Left lung (tissue), 14 donors: ENCODE results near the gene NEIL1. TPM values are rescaled to one million over a fixed set of nuclear protein-coding genes. Genes with fewer than 3 reads are reported as not detected.
"Not testable (repeated sequence)": the region's sequence is repeated elsewhere in the genome, so short reads cannot be mapped to it uniquely, and the experiment has no call there.

Source experiments
- ATAC-seq: fragments of 200-7000 bp; cut with Tn5 transposase; one replicate; pipeline ENCODE4 v1.9.1; 2020; ENCODE audit warnings: moderate library complexity
- DNase-seq, 4 donors: peaks; one replicate each; pipeline ENCODE4 v3.0.0-alpha.2; 2013 to 2020
- H3K27ac ChIP-seq, 2 donors: fragments of 200-600 bp; sonication (generic) in 1 of 2; one replicate each; pipeline versions ENCODE4 v1.5.0 to v1.8.0; 2020 to 2021
- H3K27me3 ChIP-seq, 2 donors: fragments of 200-600 bp; sonication (generic) in 1 of 2; one replicate each; pipeline versions ENCODE4 v1.5.0 to v1.8.0; 2020 to 2021
- H3K36me3 ChIP-seq, 2 donors: fragments of 200-600 bp; sonication (generic) in 1 of 2; one replicate each; pipeline versions ENCODE4 v1.5.0 to v1.8.0; 2020 to 2021
- H3K4me1 ChIP-seq, 2 donors: fragments of 200-600 bp; one replicate each; pipeline ENCODE4 v1.8.0; 2021
- H3K4me3 ChIP-seq, 2 donors: fragments of 200-600 bp; sonication (generic) in 1 of 2; one replicate each; pipeline versions ENCODE4 v1.5.0 to v1.8.0; 2020 to 2021; ENCODE audit warnings: mild to moderate bottlenecking in 1 of 2
- H3K9me3 ChIP-seq, 2 donors: fragments of 200-600 bp; sonication (generic) in 1 of 2; one replicate each; pipeline versions ENCODE4 v1.5.0 to v1.8.0; 2020 to 2021
- CTCF ChIP-seq, 2 donors: fragments of 200-600 bp; sonication (generic) in 1 of 2; IDR thresholded peaks; one replicate each; pipeline versions ENCODE4 v1.5.0 to v1.8.0; 2021; ENCODE audit warnings: antibody characterized with exemption in 2 of 2
- intact Hi-C, 2 donors: fragments of 100-400 bp; cut with DNase I; formaldehyde crosslinking; loops; one replicate each; pipeline versions ENCODE4 v1.11.2 to v1.14.2; 2022
- long read RNA-seq, 12 donors: library from polyadenylated mRNA in 2 of 12; unstranded in 2 of 12; transcript quantifications; one replicate each; pipeline ENCODE4 v2.0.0 and lab custom pipeline, GENCODE V29; 2019 to 2026
- polyA plus RNA-seq, 6 donors: library from polyadenylated mRNA; unstranded; fragments of 120-200 nt; gene quantifications; one replicate each; pipeline ENCODE4 v1.2.1, GENCODE V29; 2013; ENCODE audit not compliant: insufficient read length in 6 of 6
- total RNA-seq, 2 donors: library from RNA; stranded (reverse); fragmentation: NEBNext Ultra II Directional; extraction: Animal tissue kit (Norgen Biotek cat#: 25700); gene quantifications; one replicate each; pipeline ENCODE4 v1.2.1, GENCODE V29; 2021
- donor health status: DM: no; HTN: yes; CAD: no.
- donor health status: DM: no; HTN: no; CAD: no.

Gene NEIL1
- 10 to 100 TPM; 31.3 to 34.0 TPM for total RNA-seq
- 10 to 100 TPM; 23.1 to 36.9 (median 31.8) TPM for polyA plus RNA-seq
- long read RNA-seq, donor 1, partial matches to known transcripts, result 0 of 5 reads
- long read RNA-seq, donor 1, other reads (novel, unspliced or antisense), result 0 of 5 reads
- long read RNA-seq, donor 2, partial matches to known transcripts, result 8 of 12 reads
- long read RNA-seq, donor 2, other reads (novel, unspliced or antisense), result 0 of 12 reads
- long read RNA-seq, donor 3, result 0 reads
- long read RNA-seq, donor 4, partial matches to known transcripts, result 10 of 27 reads
- long read RNA-seq, donor 4, other reads (novel, unspliced or antisense), result 16 of 27 reads
- long read RNA-seq, donor 5, partial matches to known transcripts, result 10 of 27 reads
- long read RNA-seq, donor 5, other reads (novel, unspliced or antisense), result 9 of 27 reads
- long read RNA-seq, donor 6, partial matches to known transcripts, result 0 of 5 reads
- long read RNA-seq, donor 6, other reads (novel, unspliced or antisense), result 0 of 5 reads
- long read RNA-seq, donor 7, partial matches to known transcripts, result 0 of 2 reads
- long read RNA-seq, donor 7, other reads (novel, unspliced or antisense), result 0 of 2 reads
- long read RNA-seq, donor 8, partial matches to known transcripts, result 22 of 28 reads
- long read RNA-seq, donor 8, other reads (novel, unspliced or antisense), result 0 of 28 reads
- long read RNA-seq, donor 9, result 0 reads
- long read RNA-seq, donor 10, partial matches to known transcripts, result 3 of 22 reads
- long read RNA-seq, donor 10, other reads (novel, unspliced or antisense), result 13 of 22 reads
- long read RNA-seq, donor 11, result 0 reads
- long read RNA-seq, donor 12, partial matches to known transcripts, result 0 of 2 reads
- long read RNA-seq, donor 12, other reads (novel, unspliced or antisense), result 0 of 2 reads

- H3K36me3 ChIP-seq, result no peaks in the 10 kb centered on the region
- peak within 1 kb of the TSS; percentile 56 to 71 for H3K27ac ChIP-seq
- H3K4me1 ChIP-seq, result peaks cover 11 to 59% of the 10 kb centered on the region in 2 donors
- H3K27me3 ChIP-seq, result peaks cover 0 to 37% of the 10 kb centered on the region in 2 donors
- no peaks in the 10 kb centered on the region for H3K9me3 ChIP-seq
- intact Hi-C loops, result no loop called here
- peak within 1 kb of the TSS; percentile 74 to 97 for H3K4me3 ChIP-seq
- peak in 2 of 4 donors; percentile 8 to 22 for DNase-seq
- TF ChIP-seq CTCF (IDR thresholded peaks at IDR 0.05), result no peak
- peak; percentile 24 for ATAC-seq
Observed at GRCh38 chr15:75346796-75347221, at the start of gene NEIL1. TSS of gene NEIL1 (plus strand) at chr15:75347039. CDS start at chr15:75348906, 1,867 bp downstream.

- H3K27ac ChIP-seq, intact Hi-C loops, H3K4me3 ChIP-seq, H3K36me3 ChIP-seq, DNase-seq, H3K9me3 ChIP-seq, H3K27me3 ChIP-seq, H3K4me1 ChIP-seq: not testable (repeated sequence)
- peak; percentile 99 for ATAC-seq
Observed at GRCh38 chr15:75298541-75299310, 48.1 kb upstream of the NEIL1 start.

GRCh38 chr15:75299311-75299688 is 47.5 kb upstream of the NEIL1 start:
- H3K4me3 ChIP-seq, H3K27ac ChIP-seq, H3K27me3 ChIP-seq, H3K4me1 ChIP-seq, H3K36me3 ChIP-seq, intact Hi-C loops, H3K9me3 ChIP-seq: not testable (repeated sequence)
- ATAC-seq (peak; percentile 100), DNase-seq (peak in 2 of 4 donors; percentile 56 to 90)
- TF ChIP-seq CTCF (IDR thresholded peaks at IDR 0.05), result peak; percentile 53 to 70

- H3K9me3 ChIP-seq, DNase-seq, H3K4me1 ChIP-seq, H3K36me3 ChIP-seq, intact Hi-C loops, ATAC-seq, H3K27ac ChIP-seq, H3K27me3 ChIP-seq, H3K4me3 ChIP-seq: not testable (repeated sequence)
Observed at GRCh38 chr15:75300026-75300425, 46.8 kb upstream of the NEIL1 start.

- ATAC-seq, result no peak
- intact Hi-C loops, result no loop called here
- no peak for DNase-seq
- H3K4me3 ChIP-seq, result no peak overlapping the region
- H3K27ac ChIP-seq, result no peak overlapping the region
- H3K9me3 ChIP-seq, result no peaks in the 10 kb centered on the region
- H3K4me1 ChIP-seq, result no peaks in the 10 kb centered on the region
- no peaks in the 10 kb centered on the region for H3K36me3 ChIP-seq
- H3K27me3 ChIP-seq, result peaks cover 0 to 23% of the 10 kb centered on the region in 2 donors
- TF ChIP-seq CTCF (IDR thresholded peaks at IDR 0.05), result no peak
Observed at GRCh38 chr15:75302318-75302717, 44.5 kb upstream of the NEIL1 start.

GRCh38 chr15:75302753-75303152 is 44.1 kb upstream of the NEIL1 start:
- intact Hi-C loops, H3K9me3 ChIP-seq, H3K36me3 ChIP-seq, ATAC-seq, H3K27ac ChIP-seq, H3K4me1 ChIP-seq, H3K4me3 ChIP-seq, DNase-seq: not testable (repeated sequence)
- peaks cover 0 to 27% of the 10 kb centered on the region in 2 donors for H3K27me3 ChIP-seq
